Activated naive CD4-positive, alpha-beta T cell treated with anti-CD3 and anti-CD28 coated beads for 36 hours (primary cell): ENCODE measurements around the gene CCSER2. TPM values are rescaled to one million over a fixed set of nuclear protein-coding genes. Genes with fewer than 3 reads are reported as not detected.
"Not testable (repeated sequence)": the region's sequence is repeated elsewhere in the genome, so short reads cannot be mapped to it uniquely, and the experiment has no call there.

Experiments
- CTCF ChIA-PET: fragments of 350-600 bp; sonication (Branson Sonifier 250); formaldehyde crosslinking; loops from one replicate; lab custom pipeline; 2021; ENCODE audit warnings: antibody characterized with exemption; lab: Charles Lee
- DNase-seq: peaks from one replicate; pipeline ENCODE4 v3.0.0-alpha.2; 2020
- H3K27ac Mint-ChIP-seq: one replicate; pipeline ENCODE4 v1.8.0; 2021; ENCODE audit warnings: mild to moderate bottlenecking, mixed read lengths
- H3K27me3 Mint-ChIP-seq: one replicate; pipeline ENCODE4 v1.8.0; 2021; ENCODE audit warnings: low read depth, mixed read lengths
- H3K36me3 Mint-ChIP-seq: one replicate; pipeline ENCODE4 v1.8.0; 2021; ENCODE audit warnings: low read depth, mixed read lengths
- H3K4me1 Mint-ChIP-seq: one replicate; pipeline ENCODE4 v1.8.0; 2021; ENCODE audit warnings: low read depth, mixed read lengths
- H3K4me3 Mint-ChIP-seq: one replicate; pipeline ENCODE4 v1.8.0; 2021; ENCODE audit warnings: mild to moderate bottlenecking, moderate library complexity, mixed read lengths
- H3K9me3 Mint-ChIP-seq: one replicate; pipeline ENCODE4 v1.8.0; 2021; ENCODE audit warnings: mixed read lengths
- intact Hi-C: fragments of 100-400 bp; cut with micrococcal nuclease; formaldehyde crosslinking; loops from one replicate; pipeline ENCODE4 v1.15.1; 2023
- total RNA-seq, 2 experiments: library from RNA; stranded (reverse); gene quantifications; one replicate each; pipeline ENCODE4 v1.2.3, GENCODE V29; 2021

The CCSER2 gene
- total RNA-seq, 2 experiments from 2014 or later: 78.0 to 81.8 TPM

- H3K36me3 Mint-ChIP-seq: no peaks in the 10 kb centered on the region
- H3K27me3 Mint-ChIP-seq: no peaks in the 10 kb centered on the region
- no peak for DNase-seq
- no peak overlapping the region for H3K4me3 Mint-ChIP-seq
- H3K9me3 Mint-ChIP-seq: no peaks in the 10 kb centered on the region
- CTCF ChIA-PET: interaction anchor here (0.7 to 1.1 kb wide), 2 partner anchors 35 to 52 kb away, joined by 3 read pairs; no protein-coding TSS in a partner anchor
- intact Hi-C loops: loop anchor here (1.0 kb wide), 2 partner anchors 8 to 11 kb away; partner anchors contain the start of gene CCSER2
- H3K27ac Mint-ChIP-seq: no peak overlapping the region
- peaks cover 21% of the 10 kb centered on the region for H3K4me1 Mint-ChIP-seq
Observed at GRCh38 chr10:84317174-84317573, 11.2 kb upstream of the CCSER2 start.

GRCh38 chr10:84321902-84322301, 6.5 kb upstream of the CCSER2 start:
- H3K36me3 Mint-ChIP-seq: no peaks in the 10 kb centered on the region
- H3K9me3 Mint-ChIP-seq: no peaks in the 10 kb centered on the region
- CTCF ChIA-PET: no interaction called here
- peaks cover 7% of the 10 kb centered on the region for H3K4me1 Mint-ChIP-seq
- DNase-seq: no peak
- intact Hi-C loops: no loop called here
- no peak overlapping the region for H3K27ac Mint-ChIP-seq
- H3K27me3 Mint-ChIP-seq: no peaks in the 10 kb centered on the region
- H3K4me3 Mint-ChIP-seq: no peak overlapping the region

DNA sequence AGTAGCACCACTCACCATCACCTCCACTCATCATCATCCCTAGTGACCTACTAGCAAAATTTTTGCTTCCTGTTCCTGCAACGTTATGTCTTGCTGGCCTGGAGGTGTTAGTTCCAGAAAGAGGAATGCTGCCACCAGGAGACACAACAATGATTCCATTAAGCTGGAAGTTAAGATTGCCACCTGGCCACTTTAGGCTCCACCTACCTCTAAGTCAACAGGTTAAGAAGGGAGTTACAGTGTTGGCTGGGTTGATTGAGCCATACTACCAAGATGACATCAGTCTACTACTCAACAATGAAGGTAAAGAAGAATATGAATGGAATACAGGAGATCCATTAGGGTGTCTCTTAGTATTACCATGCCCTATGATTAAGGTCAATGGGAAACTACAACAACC, 4.8 kb upstream of the CCSER2 start:
- H3K27me3 Mint-ChIP-seq, H3K4me3 Mint-ChIP-seq, H3K9me3 Mint-ChIP-seq, H3K36me3 Mint-ChIP-seq, H3K4me1 Mint-ChIP-seq, H3K27ac Mint-ChIP-seq, CTCF ChIA-PET, intact Hi-C loops, DNase-seq: not testable (repeated sequence)

- H3K4me1 Mint-ChIP-seq: peaks cover 21% of the 10 kb centered on the region
- H3K27ac Mint-ChIP-seq: not testable (repeated sequence)
- CTCF ChIA-PET: interaction anchor here (1.8 to 1.9 kb wide), 2 partner anchors 18 to 211 kb away, joined by 7 read pairs; no protein-coding TSS in a partner anchor
Observed at GRCh38 chr10:84326995-84327394, 1.4 kb upstream of the CCSER2 start.

DNA sequence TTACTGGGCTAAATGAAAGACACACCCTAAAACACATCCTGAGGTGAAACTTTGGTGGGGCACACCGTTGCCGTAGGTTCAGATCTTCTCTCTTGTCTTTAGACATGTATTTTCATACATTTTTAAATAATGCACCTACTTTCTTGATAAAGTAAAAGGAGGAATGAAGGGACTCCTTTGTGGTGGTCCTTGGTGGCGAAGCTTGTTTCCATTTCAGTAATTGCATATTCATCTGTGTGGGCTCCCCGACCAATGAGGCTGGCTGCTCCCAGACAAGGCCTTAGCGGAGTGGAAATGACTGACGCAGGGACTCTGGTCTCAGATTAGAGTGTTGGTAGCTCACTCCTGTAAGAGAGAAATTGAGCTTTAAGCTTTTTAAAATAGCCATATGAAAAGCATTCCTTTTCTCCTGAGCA, 815 bp downstream of the CCSER2 start:
- CTCF ChIA-PET: interaction anchor here (0.6 to 2.3 kb wide), 8 partner anchors 10 to 208 kb away, joined by 3 to 8 read pairs (median 4); no protein-coding TSS in a partner anchor
- H3K27ac Mint-ChIP-seq: peak overlapping the region; percentile 96
- peaks cover 32% of the 10 kb centered on the region for H3K4me1 Mint-ChIP-seq
- H3K9me3 Mint-ChIP-seq: no peaks in the 10 kb centered on the region
- peaks cover 12% of the 10 kb centered on the region for H3K36me3 Mint-ChIP-seq
- no peaks in the 10 kb centered on the region for H3K27me3 Mint-ChIP-seq
- intact Hi-C loops: loop anchor here (1.0 kb wide), 7 partner anchors 13 to 208 kb away; partner anchors contain the start of gene GHITM
- DNase-seq: peak; percentile 78
- H3K4me3 Mint-ChIP-seq: peak overlapping the region; percentile 95

More at GRCh38 chr10:84326995-84327394, 1.4 kb upstream of the CCSER2 start:
- peaks cover 12% of the 10 kb centered on the region for H3K36me3 Mint-ChIP-seq
- DNase-seq, intact Hi-C loops, H3K27me3 Mint-ChIP-seq, H3K9me3 Mint-ChIP-seq, H3K4me3 Mint-ChIP-seq: not testable (repeated sequence)

GRCh38 chr10:84329986-84330651, 1.7 kb downstream of the CCSER2 start:
- H3K27ac Mint-ChIP-seq: peak overlapping the region; percentile 96
- peak overlapping the region; percentile 95 for H3K4me3 Mint-ChIP-seq
- no peaks in the 10 kb centered on the region for H3K9me3 Mint-ChIP-seq
- CTCF ChIA-PET: interaction anchor here (0.8 to 1.6 kb wide), 5 partner anchors 9 to 207 kb away, joined by 3 to 6 read pairs (median 4); no protein-coding TSS in a partner anchor
- intact Hi-C loops: loop anchor here (1.0 kb wide), 7 partner anchors 12 to 207 kb away; partner anchors contain the start of gene GHITM
- peaks cover 12% of the 10 kb centered on the region for H3K36me3 Mint-ChIP-seq
- DNase-seq: no peak
- no peaks in the 10 kb centered on the region for H3K27me3 Mint-ChIP-seq
- H3K4me1 Mint-ChIP-seq: peaks cover 40% of the 10 kb centered on the region

DNA sequence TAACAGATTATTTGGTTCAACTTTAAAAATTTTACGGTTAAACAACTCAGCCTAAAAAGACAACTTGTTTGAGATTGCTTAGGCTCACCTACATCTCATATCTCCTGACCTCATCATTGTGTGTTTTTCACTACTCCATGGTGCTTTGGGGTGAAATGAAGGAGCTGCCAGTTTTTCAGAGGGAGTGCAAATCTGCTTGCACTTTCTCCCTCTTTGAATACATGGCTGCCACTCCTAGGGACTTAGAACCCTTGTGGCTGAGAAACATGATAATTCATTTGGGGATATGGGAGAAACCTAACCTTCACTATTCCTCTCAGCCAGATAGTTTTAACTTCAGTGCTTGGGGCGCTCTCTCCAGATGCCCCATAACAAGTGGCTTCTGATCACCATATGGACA, 2.7 kb downstream of the CCSER2 start:
- DNase-seq: no peak
- peaks cover 12% of the 10 kb centered on the region for H3K36me3 Mint-ChIP-seq
- H3K27me3 Mint-ChIP-seq: no peaks in the 10 kb centered on the region
- CTCF ChIA-PET: interaction anchor here (1.3 kb wide), 1 partner anchor 10 kb away, joined by 5 read pairs; no protein-coding TSS in a partner anchor
- H3K27ac Mint-ChIP-seq: peak overlapping the region; percentile 96
- H3K4me1 Mint-ChIP-seq: peaks cover 40% of the 10 kb centered on the region
- H3K9me3 Mint-ChIP-seq: no peaks in the 10 kb centered on the region
- intact Hi-C loops: no loop called here
- peak overlapping the region; percentile 95 for H3K4me3 Mint-ChIP-seq

DNA sequence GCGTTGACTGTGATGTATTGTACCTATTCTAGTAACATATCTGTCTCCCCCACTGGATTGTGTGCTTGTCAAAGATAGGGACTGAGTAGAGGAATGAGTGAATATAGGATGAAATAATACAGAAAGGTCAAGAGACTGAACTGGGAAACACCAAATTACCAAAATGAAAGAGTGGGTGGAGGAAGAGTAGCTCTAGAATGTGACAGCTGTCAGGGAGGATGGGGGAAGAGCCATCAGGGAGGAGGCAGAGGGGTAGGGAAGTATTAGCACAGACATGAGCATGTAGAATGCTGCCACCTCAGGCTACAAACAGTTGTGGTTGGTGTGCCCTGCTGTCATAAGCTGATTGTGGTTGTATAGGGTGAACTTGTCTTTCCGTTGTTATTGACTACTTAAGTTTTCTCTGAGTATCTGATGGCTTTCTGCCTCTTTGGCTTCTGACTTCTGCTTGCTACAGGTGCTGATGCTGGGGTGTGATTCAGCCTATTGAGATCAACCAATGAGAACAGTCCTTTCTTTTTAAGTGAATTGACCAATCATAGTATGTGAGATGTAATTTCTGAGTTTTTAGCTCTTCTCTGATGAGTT, 5.6 kb downstream of the CCSER2 start:
- peak; percentile 79 for DNase-seq
- H3K27ac Mint-ChIP-seq: peak overlapping the region; percentile 82
- H3K27me3 Mint-ChIP-seq: no peaks in the 10 kb centered on the region
- peaks cover 12% of the 10 kb centered on the region for H3K36me3 Mint-ChIP-seq
- H3K9me3 Mint-ChIP-seq: no peaks in the 10 kb centered on the region
- intact Hi-C loops: loop anchor here (1.0 kb wide), 3 partner anchors 8 to 67 kb away; no protein-coding TSS in a partner anchor
- peak overlapping the region; percentile 56 for H3K4me3 Mint-ChIP-seq
- H3K4me1 Mint-ChIP-seq: peaks cover 35% of the 10 kb centered on the region
- CTCF ChIA-PET: interaction anchor here (0.8 to 1.6 kb wide), 14 partner anchors 8 to 204 kb away, joined by 3 to 15 read pairs (median 4); no protein-coding TSS in a partner anchor

- intact Hi-C loops: loop anchor here (1.0 kb wide), 3 partner anchors 7 to 68 kb away; no protein-coding TSS in a partner anchor
Observed at GRCh38 chr10:84334811-84335210, 6.4 kb downstream of the CCSER2 start.

DNA sequence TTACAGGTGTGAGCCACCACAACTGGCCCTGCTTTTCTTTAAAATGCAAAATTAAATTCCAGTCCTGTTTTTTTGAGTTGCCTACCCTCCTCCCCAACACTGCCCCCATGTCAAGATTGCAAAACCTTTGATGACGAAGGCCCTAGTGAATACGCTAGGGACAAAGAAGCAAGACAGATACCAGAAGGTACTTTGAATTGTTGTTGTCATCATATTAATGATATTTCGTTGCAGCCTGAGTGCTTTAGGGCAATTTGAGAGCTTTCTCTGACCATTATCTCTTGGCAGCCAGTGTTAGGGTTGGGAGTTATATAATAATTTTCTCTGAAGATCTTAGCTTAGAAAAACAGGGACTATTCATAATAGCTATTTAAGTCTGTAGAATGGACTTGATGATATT, 7.1 kb downstream of the CCSER2 start:
- H3K36me3 Mint-ChIP-seq: peaks cover 7% of the 10 kb centered on the region
- no peaks in the 10 kb centered on the region for H3K9me3 Mint-ChIP-seq
- peaks cover 40% of the 10 kb centered on the region for H3K4me1 Mint-ChIP-seq
- no peaks in the 10 kb centered on the region for H3K27me3 Mint-ChIP-seq
- H3K4me3 Mint-ChIP-seq: no peak overlapping the region
- CTCF ChIA-PET: interaction anchor here (0.6 to 0.7 kb wide), 2 partner anchors 68 to 202 kb away, joined by 3 read pairs; no protein-coding TSS in a partner anchor
- intact Hi-C loops: no loop called here
- no peak for DNase-seq
- no peak overlapping the region for H3K27ac Mint-ChIP-seq

More at GRCh38 chr10:84334811-84335210, 6.4 kb downstream of the CCSER2 start:
- Mint-ChIP-seq H3K4me3 (no peak overlapping the region), H3K27me3 (no peaks in the 10 kb centered on the region), H3K4me1 (peaks cover 38% of the 10 kb centered on the region), H3K36me3 (peaks cover 11% of the 10 kb centered on the region), H3K27ac (peak overlapping the region; percentile 71), H3K9me3 (no peaks in the 10 kb centered on the region)
- no peak for DNase-seq
- CTCF ChIA-PET: interaction anchor here (0.8 to 1.6 kb wide), 11 partner anchors 9 to 203 kb away, joined by 3 to 15 read pairs (median 5); no protein-coding TSS in a partner anchor

DNA sequence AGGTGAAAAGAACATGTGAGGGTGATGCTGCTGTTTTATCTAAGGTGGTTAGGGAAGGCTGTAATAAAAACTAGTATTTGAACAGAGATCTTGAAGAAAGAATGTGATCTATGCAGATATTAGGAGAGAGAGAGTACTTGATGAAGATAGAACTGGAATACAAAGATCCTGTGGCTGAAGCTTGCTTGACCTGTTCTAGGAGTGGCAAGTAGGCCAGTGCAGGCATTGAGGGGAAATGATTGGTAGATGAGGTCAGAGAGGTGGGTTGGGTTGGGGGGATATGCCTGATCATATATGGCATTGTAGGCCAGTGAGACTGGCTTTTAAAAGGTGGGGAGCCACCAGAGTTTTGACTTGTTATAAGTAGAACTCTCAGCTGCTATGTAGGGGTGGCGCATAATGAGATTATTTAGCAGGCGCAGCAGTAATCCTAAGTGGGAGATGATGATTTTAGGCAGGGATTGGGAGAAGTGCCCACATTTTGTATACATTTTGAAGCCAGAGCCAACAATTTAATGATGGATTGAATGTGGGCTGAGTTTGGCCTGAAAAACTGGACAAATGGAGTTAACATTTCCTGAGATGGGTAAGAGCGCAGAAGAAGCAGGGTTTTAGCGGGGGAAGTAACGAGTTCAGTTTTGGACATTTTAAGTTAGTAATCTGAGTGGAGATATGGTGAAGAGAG, 8.2 kb downstream of the CCSER2 start:
- Mint-ChIP-seq H3K9me3 (no peaks in the 10 kb centered on the region), H3K4me3 (no peak overlapping the region), H3K36me3 (peaks cover 5% of the 10 kb centered on the region), H3K4me1 (peaks cover 38% of the 10 kb centered on the region), H3K27ac (no peak overlapping the region), H3K27me3 (no peaks in the 10 kb centered on the region)
- CTCF ChIA-PET: interaction anchor here (1.8 kb wide), 1 partner anchor 70 kb away, joined by 5 read pairs; no protein-coding TSS in a partner anchor
- DNase-seq: no peak
- intact Hi-C loops: no loop called here
